ENCODE data around the gene POM121L12. TPM values are rescaled to one million over a fixed set of nuclear protein-coding genes. Genes with fewer than 3 reads are reported as not detected.
A peak's percentile ranks its signal among the peaks of the same experiment; 100 is the strongest.

POM121L12 gene
- total RNA-seq, result not detected in 2 replicates

- no peak for DNase-seq (ENCODE audit: low read depth)
Observed at GRCh38 chr7:53035499-53036412, at the start of gene POM121L12. Gene POM121L12, plus strand, starts transcription at chr7:53035633. Its CDS starts 39 bp downstream, at chr7:53035672.

DNA sequence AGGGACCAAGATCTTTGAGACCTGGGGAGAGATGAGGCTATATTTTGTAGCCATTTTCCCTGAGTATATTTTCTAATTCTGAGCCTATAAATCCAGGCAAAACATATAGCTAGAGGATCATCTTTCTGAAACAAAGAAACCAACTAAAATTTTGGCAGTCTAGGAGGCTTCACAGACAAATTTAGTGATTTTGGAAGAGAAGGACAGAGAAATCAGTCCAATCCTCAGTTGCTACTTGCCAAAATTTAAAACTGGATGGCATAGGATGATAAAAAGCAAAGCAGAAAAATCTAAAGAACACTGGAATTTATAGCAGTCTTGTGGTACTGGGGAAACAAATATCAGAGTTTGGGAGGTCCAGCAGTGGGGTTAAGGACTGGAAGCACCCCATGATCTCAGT lies 43.4 kb upstream of the POM121L12 start:
- no peak for DNase-seq (ENCODE audit: low read depth)

DNA sequence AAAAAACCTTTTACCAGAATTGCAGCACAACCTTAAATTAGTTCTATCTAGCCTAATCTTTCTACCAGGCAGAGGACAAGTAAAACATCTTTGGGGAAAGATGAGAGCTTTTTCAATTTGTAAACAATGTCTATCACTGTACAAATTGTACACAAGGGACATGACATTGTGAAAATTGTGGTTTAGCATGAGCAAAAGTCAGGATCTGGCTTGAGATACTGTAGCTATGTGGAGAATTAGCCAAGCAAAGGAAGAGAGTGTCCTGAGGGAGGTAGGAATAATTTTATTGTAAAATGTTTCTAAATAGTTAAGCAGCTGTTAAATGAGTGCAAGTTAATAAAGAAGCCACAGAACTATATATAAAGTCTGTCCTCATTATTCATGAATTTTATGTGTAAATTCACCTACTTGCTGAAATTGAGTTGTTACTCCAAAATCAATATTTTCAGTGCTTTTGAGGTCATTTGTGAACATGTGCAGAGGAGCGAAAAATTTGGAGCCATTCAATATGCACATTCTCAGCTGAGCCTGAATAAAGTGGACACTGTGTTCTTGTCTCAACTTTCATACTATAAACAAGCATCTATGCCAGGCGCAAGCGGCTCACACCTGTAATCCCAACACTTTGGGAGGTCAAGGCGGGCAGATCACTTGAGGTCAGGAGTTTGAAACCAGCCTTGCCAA lies 42.8 kb upstream of the POM121L12 start:
- no peak for DNase-seq (ENCODE audit: low read depth)

DNA sequence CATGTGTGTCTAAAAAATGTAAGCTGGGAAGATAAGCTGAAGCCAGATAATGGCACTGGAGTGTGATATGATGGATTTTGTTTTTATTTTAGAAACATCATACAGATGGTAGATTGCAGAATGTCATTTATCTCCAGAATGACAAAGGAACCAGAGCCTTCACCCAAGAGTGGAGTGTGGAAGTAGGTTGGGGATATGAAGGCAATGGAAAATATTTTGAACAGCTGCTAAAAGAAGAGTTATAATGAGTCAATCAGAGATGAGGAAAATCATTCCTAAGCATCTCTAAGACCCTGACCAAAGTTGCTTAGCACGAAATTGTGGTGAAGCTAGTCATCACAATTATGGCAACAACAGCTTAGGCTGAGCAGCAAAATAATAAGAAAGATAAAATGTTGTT lies 39.8 kb upstream of the POM121L12 start:
- DNase-seq (ENCODE audit: low read depth), result no peak

DNA sequence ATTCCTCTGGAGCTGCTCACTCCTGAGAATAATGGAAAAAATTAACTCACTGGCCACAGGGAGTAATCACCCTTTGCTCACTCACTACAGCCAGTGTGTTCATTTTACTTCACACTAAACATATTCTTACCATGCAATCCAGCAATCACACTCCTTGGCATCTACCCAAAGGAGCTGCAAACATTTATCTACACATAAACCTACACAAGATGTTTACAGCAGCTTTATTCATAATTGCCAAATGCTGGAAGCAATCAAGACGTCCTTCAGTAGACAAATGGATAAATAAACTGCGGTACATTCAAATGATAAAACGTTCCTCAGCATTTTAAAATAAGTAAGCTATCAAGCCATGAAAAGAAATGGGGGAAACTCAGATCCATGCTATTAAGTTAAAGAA lies 34.2 kb upstream of the POM121L12 start:
- peak; percentile 4 for DNase-seq (ENCODE audit: low read depth)

DNA sequence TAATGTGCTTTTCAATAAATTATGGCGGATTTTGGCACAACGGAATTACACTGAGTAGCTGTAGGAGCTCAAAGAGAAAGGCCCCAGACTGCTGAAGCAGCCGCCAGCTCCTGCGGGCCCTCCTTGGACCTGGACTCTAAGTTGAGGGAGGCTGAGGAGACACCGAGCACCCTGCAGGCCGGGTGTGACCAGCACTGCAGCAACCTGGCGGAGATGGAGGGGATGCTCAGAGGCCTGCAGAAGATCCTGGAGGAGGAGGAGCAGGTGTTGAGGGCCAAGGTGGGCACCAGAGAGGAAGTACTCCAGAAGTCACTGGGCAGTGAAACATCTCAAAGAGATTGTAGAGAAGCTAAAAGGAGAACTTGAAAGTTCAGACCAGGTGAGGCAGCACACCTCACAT lies 33.0 kb upstream of the POM121L12 start:
- no peak for DNase-seq (ENCODE audit: low read depth)

- no peak for DNase-seq (ENCODE audit: low read depth)
Observed at GRCh38 chr7:53003653-53004445, 31.6 kb upstream of the POM121L12 start.

GRCh38 chr7:53013925-53014324 lies 21.5 kb upstream of the POM121L12 start:
- peak; percentile 1 for DNase-seq (ENCODE audit: low read depth)

DNA sequence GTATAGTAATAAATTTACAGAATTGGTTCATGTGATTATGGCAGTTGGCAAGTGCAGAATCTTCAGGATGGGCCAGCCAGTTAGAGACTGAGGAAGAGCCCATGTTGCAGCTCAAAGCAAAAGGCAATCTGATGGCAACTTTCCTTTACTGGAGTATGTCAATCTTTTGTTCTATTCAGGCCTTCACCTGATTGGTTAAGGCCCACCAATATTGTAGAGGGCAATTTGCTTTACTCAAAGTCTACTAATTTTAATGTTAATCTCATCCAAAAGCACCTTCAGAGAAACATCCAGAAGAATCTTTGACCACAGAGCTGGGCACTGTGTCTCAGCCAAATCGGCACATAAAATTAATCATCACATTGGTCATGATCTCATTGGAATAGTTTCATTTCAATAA lies 20.0 kb upstream of the POM121L12 start:
- DNase-seq (ENCODE audit: low read depth), result no peak

GRCh38 chr7:53022893-53023292 lies 12.5 kb upstream of the POM121L12 start:
- DNase-seq (ENCODE audit: low read depth), result no peak

DNA sequence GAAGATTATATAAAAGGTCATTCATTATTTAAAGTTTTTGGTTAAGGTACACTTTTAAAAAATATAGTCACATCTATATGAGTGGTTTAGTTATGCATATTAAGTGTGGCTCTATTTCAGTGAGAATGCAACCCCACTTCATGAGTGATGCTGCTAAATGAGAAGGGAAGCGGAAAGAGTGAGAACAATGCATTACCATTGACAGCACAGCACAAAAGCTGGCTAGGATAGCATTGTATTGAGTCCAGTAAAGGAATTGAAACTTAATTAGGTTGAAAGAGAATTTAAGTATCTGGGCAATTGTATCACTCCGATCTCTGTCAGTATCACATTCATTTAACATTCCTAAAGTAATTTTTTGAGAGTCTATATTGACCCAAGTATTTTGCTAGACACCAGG lies 13.2 kb downstream of the POM121L12 start:
- no peak for DNase-seq (ENCODE audit: low read depth)

- DNase-seq (ENCODE audit: low read depth), result no peak
Observed at GRCh38 chr7:53050433-53050832, 15.0 kb downstream of the POM121L12 start.

GRCh38 chr7:53059591-53059990 lies 24.2 kb downstream of the POM121L12 start:
- DNase-seq (ENCODE audit: low read depth), result no peak

GRCh38 chr7:53060066-53060465 lies 24.6 kb downstream of the POM121L12 start:
- no peak for DNase-seq (ENCODE audit: low read depth)

- no peak for DNase-seq (ENCODE audit: low read depth)
Observed at GRCh38 chr7:53062796-53063195, 27.4 kb downstream of the POM121L12 start.

DNA sequence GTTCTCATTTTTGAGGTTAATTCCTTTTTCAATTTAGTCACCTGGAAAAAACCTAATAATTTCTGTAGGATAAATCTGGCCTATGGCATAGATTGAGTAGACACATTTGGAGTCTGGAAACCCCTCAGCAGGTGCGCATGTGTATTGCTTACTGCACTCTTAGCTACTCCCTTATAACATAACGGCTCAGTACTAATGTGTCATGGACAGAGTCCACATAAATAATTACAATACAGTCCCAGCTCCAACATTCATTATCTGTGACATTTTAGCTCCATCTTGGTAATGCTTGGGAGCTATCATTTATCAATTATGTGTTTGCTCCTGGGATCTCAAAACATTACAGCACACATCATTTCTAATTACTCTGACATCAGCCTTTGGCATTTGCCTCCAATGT lies 33.2 kb downstream of the POM121L12 start:
- DNase-seq (ENCODE audit: low read depth), result no peak

DNA sequence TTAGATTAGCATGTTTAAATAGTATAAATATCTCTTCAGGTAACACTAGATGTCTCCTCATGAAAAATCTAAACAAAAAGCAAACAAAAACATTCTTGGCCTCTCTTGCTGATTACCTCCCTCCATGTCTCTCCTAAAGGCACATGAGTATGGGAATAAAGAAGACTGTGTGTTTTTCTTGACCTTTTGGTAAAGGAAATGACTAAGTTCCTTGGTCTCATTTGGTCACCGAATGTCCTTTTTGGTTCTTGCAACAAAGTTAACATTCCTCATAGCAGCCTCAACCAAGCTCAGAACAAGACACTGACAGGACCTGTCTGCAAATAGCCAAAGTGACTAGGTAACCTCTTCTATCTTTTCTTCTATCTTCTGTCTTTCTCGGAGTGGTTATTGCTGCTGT lies 35.5 kb downstream of the POM121L12 start:
- peak; percentile 1 for DNase-seq (ENCODE audit: low read depth)
